NOMO-1 treated with dmso at 0.1 percent for 144 hours (cell line): ENCODE measurements around the gene RNF138.
A peak's percentile ranks its signal among the peaks of the same experiment; 100 is the strongest.
"Not testable (repeated sequence)": the region's sequence is repeated elsewhere in the genome, so short reads cannot be mapped to it uniquely, and the experiment has no call there.

Experiments used
- DNase-seq: peaks from one replicate; lab custom pipeline; 2025; ENCODE audit not compliant: unreplicated experiment; lab: John Stamatoyannopoulos, UW

RNF138 gene

GRCh38 chr18:32091724-32092421 is at the start of gene RNF138:
RNF138 (plus strand) TSS chr18:32091874; CDS start chr18:32092777, 903 bp downstream.
- peak; percentile 66 for DNase-seq

GRCh38 chr18:32042337-32042736 is 49.3 kb upstream of the RNF138 start:
- peak; percentile 52 for DNase-seq

- DNase-seq, result no peak
Measured at GRCh38 chr18:32048507-32049091, 43.1 kb upstream of the RNF138 start.

GRCh38 chr18:32049393-32050171 is 42.1 kb upstream of the RNF138 start:
- DNase-seq, result peak; percentile 22

GRCh38 chr18:32056613-32057358 is 34.9 kb upstream of the RNF138 start:
- no peak for DNase-seq

- DNase-seq, result no peak
Measured at GRCh38 chr18:32057624-32058165, 34.0 kb upstream of the RNF138 start.

GRCh38 chr18:32060026-32060425 is 31.6 kb upstream of the RNF138 start:
- no peak for DNase-seq

- DNase-seq, result no peak
Measured at GRCh38 chr18:32067375-32068167, 24.1 kb upstream of the RNF138 start.

- peak; percentile 7 for DNase-seq
Measured at GRCh38 chr18:32072321-32072720, 19.4 kb upstream of the RNF138 start.

GRCh38 chr18:32074206-32074605 is 17.5 kb upstream of the RNF138 start:
- no peak for DNase-seq

GRCh38 chr18:32078845-32079244 is 12.8 kb upstream of the RNF138 start:
- no peak for DNase-seq

GRCh38 chr18:32081881-32082280 is 9.8 kb upstream of the RNF138 start:
- DNase-seq, result no peak

- DNase-seq, result no peak
Measured at GRCh38 chr18:32083781-32084180, 7.9 kb upstream of the RNF138 start.

GRCh38 chr18:32086881-32087280 is 4.8 kb upstream of the RNF138 start:
- DNase-seq, result peak; percentile 87

GRCh38 chr18:32090831-32091230 is 843 bp upstream of the RNF138 start:
- not testable (repeated sequence) for DNase-seq

GRCh38 chr18:32091325-32091723 is 350 bp upstream of the RNF138 start:
- DNase-seq, result no peak

GRCh38 chr18:32092422-32093101 is 888 bp downstream of the RNF138 start:
- peak; percentile 96 for DNase-seq

- peak; percentile 48 for DNase-seq
Measured at GRCh38 chr18:32093102-32093511, 1.4 kb downstream of the RNF138 start.

- no peak for DNase-seq
Measured at GRCh38 chr18:32093523-32093922, 1.8 kb downstream of the RNF138 start.
